ENCODE measurements around the gene ANKH.

DNA sequence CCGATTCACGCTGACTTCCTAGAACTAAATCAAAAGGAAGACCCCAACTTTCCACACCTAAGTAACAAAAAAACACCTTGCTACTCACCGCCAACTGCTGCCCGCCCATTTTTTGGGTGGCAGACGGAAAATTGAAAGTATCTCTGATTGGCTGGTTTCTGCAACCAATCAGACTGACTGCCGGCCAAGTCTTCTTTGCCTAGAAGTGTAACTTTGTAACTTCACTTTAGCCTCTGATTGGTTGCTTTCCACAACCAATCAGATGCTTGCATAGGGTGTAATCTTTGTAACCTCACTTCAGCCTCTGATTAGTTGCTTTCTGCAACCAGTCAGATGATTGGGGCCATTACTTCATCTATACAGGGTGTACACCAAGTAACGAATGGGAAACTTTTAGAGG lies 42.6 kb upstream of the ANKH start:
- no peak for TF ChIP-seq EZH2 (IDR thresholded peaks at IDR 0.05; ENCODE audit: low read length)
- TF ChIP-seq, protein P1, sequence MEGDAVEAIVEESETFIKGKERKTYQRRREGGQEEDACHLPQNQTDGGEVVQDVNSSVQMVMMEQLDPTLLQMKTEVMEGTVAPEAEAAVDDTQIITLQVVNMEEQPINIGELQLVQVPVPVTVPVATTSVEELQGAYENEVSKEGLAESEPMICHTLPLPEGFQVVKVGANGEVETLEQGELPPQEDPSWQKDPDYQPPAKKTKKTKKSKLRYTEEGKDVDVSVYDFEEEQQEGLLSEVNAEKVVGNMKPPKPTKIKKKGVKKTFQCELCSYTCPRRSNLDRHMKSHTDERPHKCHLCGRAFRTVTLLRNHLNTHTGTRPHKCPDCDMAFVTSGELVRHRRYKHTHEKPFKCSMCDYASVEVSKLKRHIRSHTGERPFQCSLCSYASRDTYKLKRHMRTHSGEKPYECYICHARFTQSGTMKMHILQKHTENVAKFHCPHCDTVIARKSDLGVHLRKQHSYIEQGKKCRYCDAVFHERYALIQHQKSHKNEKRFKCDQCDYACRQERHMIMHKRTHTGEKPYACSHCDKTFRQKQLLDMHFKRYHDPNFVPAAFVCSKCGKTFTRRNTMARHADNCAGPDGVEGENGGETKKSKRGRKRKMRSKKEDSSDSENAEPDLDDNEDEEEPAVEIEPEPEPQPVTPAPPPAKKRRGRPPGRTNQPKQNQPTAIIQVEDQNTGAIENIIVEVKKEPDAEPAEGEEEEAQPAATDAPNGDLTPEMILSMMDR (optimal IDR thresholded peaks at IDR 0.05 in 1 of 3, IDR thresholded peaks at IDR 0.05 in 1 of 3, conservative IDR thresholded peaks at IDR 0.05 in 1 of 3; ENCODE audit: extremely low read depth in 1 of 3, insufficient read depth in 2 of 3, low read length in 3 of 3) = no peak
